GM19328 (cell line): Measurements from ENCODE around the gene SLC26A5.

ENCODE experiments used
- ATAC-seq: cut with Tn5 transposase; IDR thresholded peaks from one replicate; pipeline ENCODE4 v1.9.1; 2021; ENCODE audit warnings: mild to moderate bottlenecking, moderate library complexity; ENCODE audit not compliant: unreplicated experiment

SLC26A5 gene

GRCh38 chr7:103348959-103349358 lies 97.0 kb downstream of the SLC26A5 start:
- no peak for ATAC-seq

- no peak for ATAC-seq
Measured at GRCh38 chr7:103348452-103348851, 97.6 kb downstream of the SLC26A5 start.

- ATAC-seq = peak; percentile 54
Measured at GRCh38 chr7:103347507-103348267, 98.3 kb downstream of the SLC26A5 start, which contains the start of gene PSMC2. PSMC2 (plus strand) TSS chr7:103347643; CDS start chr7:103347712, 69 bp downstream.

- no peak for ATAC-seq
Measured at GRCh38 chr7:103346396-103346795, 99.6 kb downstream of the SLC26A5 start.

- peak; percentile 77 for ATAC-seq
Measured at GRCh38 chr7:103344453-103345149, 101.4 kb downstream of the SLC26A5 start, which contains the start of gene DNAJC2. DNAJC2 (minus strand) TSS chr7:103344767; CDS start chr7:103344622, 145 bp downstream.

- ATAC-seq = no peak
Measured at GRCh38 chr7:103343758-103344452, 102.1 kb downstream of the SLC26A5 start.

- ATAC-seq = no peak
Measured at GRCh38 chr7:103343332-103343731, 102.7 kb downstream of the SLC26A5 start.

- no peak for ATAC-seq
Measured at GRCh38 chr7:103341466-103341865, 104.5 kb downstream of the SLC26A5 start.

- ATAC-seq = no peak
Measured at GRCh38 chr7:103338864-103339263, 107.1 kb downstream of the SLC26A5 start.

GRCh38 chr7:103336761-103337160 lies 109.2 kb downstream of the SLC26A5 start:
- no peak for ATAC-seq

- no peak for ATAC-seq
Measured at GRCh38 chr7:103325744-103326143, 120.3 kb downstream of the SLC26A5 start.
